ENCODE data around the gene C10orf143.

GRCh38 chr10:130038611-130039109, 72.0 kb downstream of the C10orf143 start:
- TF ChIP-seq CTCF (IDR thresholded peaks at IDR 0.05) (no peak), POLR2A (IDR thresholded peaks at IDR 0.05) (no peak)
